ENCODE measurements around the gene DIP2C.
"Not testable (repeated sequence)": the region's sequence is repeated elsewhere in the genome, so short reads cannot be mapped to it uniquely, and the experiment has no call there.

DIP2C gene

DNA sequence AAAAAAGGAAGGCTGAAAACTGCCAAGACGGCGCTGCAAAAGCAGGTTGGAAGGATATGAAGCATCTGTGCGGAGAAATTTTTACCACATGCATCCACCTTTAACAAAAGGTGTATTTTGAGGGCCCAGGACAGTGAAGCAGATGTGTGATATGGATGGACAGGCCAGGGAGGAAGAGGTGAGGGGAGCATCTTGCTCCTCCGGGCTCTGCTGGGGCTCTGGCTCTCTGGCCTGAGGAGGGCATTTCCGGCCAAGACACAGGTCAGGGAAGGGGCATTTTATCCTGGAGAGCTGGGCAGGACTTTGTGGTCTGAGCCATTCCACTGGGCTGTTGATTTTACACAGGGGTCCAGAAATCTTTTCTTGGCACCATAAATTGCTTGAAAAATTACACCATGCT is 379.1 kb downstream of the DIP2C start:
- no peaks in the 10 kb centered on the region for H3K27me3 ChIP-seq (ENCODE audit: control insufficient read depth in 2 of 2, insufficient read depth in 2 of 2, low read length in 2 of 2)
- no peak overlapping the region for H3K4me3 ChIP-seq (ENCODE audit: low read length in 2 of 2)
- peaks cover 0 to 2% of the 10 kb centered on the region in 2 donors for H3K36me3 ChIP-seq (ENCODE audit: control insufficient read depth in 2 of 2, insufficient read depth in 2 of 2, low read length in 2 of 2)
- peaks cover 12% of the 10 kb centered on the region in 2 donors for H3K4me1 ChIP-seq (ENCODE audit: control insufficient read depth in 2 of 2, insufficient read depth in 2 of 2, low read length in 2 of 2)
- no peak overlapping the region for H3K9ac ChIP-seq (ENCODE audit: low read depth in 1 of 2, low read length in 2 of 2)
- no peak overlapping the region for H3K27ac ChIP-seq (ENCODE audit: low read depth in 2 of 2, low read length in 2 of 2)
- H3K9me3 ChIP-seq (ENCODE audit: control insufficient read depth in 2 of 2, low read length in 2 of 2): no peaks in the 10 kb centered on the region

DNA sequence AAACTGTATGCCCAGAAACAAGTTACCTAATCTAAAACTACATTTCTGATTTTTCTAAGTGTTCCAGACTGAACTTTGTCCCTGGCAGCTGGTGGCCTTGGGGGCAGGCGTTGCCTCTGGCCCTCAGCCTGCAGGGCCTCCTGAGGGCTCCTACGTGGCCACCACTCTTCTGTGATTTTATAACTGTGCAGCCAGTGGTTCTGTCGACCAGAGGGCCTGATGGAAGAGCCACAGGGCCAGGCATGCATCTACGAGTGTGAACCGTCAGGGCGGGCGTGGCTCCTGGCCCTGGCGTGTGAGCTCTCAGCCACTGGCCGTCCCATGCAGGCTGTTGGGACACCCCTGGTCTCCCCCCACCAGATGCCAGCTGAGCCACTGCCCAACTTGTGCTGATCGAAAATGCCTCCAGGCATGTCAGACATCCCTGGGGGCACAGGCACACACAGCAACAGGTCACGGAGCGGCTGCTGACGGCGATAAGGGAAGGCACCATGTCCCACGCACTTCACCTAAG is 380.8 kb downstream of the DIP2C start:
- H3K27me3 ChIP-seq (ENCODE audit: control insufficient read depth in 2 of 2, insufficient read depth in 2 of 2, low read length in 2 of 2): no peaks in the 10 kb centered on the region
- H3K4me1 ChIP-seq (ENCODE audit: control insufficient read depth in 2 of 2, insufficient read depth in 2 of 2, low read length in 2 of 2): peaks cover 12% of the 10 kb centered on the region in 2 donors
- H3K27ac ChIP-seq (ENCODE audit: low read depth in 2 of 2, low read length in 2 of 2): no peak overlapping the region
- no peak overlapping the region for H3K9ac ChIP-seq (ENCODE audit: low read depth in 1 of 2, low read length in 2 of 2)
- no peak overlapping the region for H3K4me3 ChIP-seq (ENCODE audit: low read length in 2 of 2)
- peaks cover 2 to 4% of the 10 kb centered on the region in 2 donors for H3K36me3 ChIP-seq (ENCODE audit: control insufficient read depth in 2 of 2, insufficient read depth in 2 of 2, low read length in 2 of 2)
- no peaks in the 10 kb centered on the region for H3K9me3 ChIP-seq (ENCODE audit: control insufficient read depth in 2 of 2, low read length in 2 of 2)

DNA sequence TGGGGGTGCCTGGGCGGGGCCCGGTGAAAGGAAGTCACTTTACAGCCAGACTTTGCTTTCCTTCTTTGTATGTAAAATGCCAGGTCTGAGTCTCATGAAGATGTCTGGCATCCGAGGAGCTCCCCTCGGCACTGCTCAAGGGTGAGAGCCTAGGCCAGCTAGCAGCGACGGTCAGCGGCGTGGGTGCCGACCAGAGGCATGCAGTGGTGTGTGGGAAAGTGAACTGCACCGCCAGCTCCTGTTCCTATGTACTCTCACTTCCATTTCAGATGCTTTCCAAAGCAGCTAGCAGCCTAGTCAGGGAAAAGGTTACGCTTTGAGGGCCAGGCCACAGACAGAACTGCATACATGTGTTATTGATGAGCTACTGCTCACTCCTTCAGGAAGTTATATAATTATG is 381.4 kb downstream of the DIP2C start:
- H3K9ac ChIP-seq (ENCODE audit: low read depth in 1 of 2, low read length in 2 of 2): peak overlapping the region in 1 of 2 donors; percentile 27
- no peak overlapping the region for H3K4me3 ChIP-seq (ENCODE audit: low read length in 2 of 2)
- H3K4me1 ChIP-seq (ENCODE audit: control insufficient read depth in 2 of 2, insufficient read depth in 2 of 2, low read length in 2 of 2): peaks cover 12% of the 10 kb centered on the region in 2 donors
- peaks cover 0 to 4% of the 10 kb centered on the region in 2 donors for H3K36me3 ChIP-seq (ENCODE audit: control insufficient read depth in 2 of 2, insufficient read depth in 2 of 2, low read length in 2 of 2)
- H3K27me3 ChIP-seq (ENCODE audit: control insufficient read depth in 2 of 2, insufficient read depth in 2 of 2, low read length in 2 of 2): no peaks in the 10 kb centered on the region
- no peaks in the 10 kb centered on the region for H3K9me3 ChIP-seq (ENCODE audit: control insufficient read depth in 2 of 2, low read length in 2 of 2)
- H3K27ac ChIP-seq (ENCODE audit: low read depth in 2 of 2, low read length in 2 of 2): peak overlapping the region in 1 of 2 donors; percentile 29

DNA sequence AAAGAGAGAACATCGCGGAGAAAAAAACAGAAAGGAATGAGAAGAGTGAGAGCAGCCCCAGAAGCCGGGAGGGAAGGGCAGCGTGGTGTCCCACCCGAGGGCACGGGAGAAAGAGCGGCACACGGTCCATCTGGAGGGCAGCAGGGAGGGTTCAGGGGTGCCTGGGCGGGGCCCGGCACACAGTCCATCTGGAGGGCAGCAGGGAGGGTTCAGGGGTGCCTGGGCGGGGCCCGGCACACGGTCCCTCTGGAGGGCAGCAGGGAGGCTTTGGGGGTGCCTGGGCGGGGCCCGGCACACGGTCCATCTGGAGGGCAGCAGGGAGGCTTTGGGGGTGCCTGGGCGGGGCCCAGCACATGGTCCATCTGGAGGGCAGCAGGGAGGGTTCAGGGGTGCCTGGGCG is 381.8 kb downstream of the DIP2C start:
- Histone ChIP-seq H3K9me3 (ENCODE audit: control insufficient read depth in 2 of 2, low read length in 2 of 2) (no peaks in the 10 kb centered on the region), H3K4me3 (ENCODE audit: low read length in 2 of 2) (no peak overlapping the region), H3K9ac (ENCODE audit: low read depth in 1 of 2, low read length in 2 of 2) (no peak overlapping the region), H3K27me3 (ENCODE audit: control insufficient read depth in 2 of 2, insufficient read depth in 2 of 2, low read length in 2 of 2) (no peaks in the 10 kb centered on the region), H3K4me1 (ENCODE audit: control insufficient read depth in 2 of 2, insufficient read depth in 2 of 2, low read length in 2 of 2) (peaks cover 12% of the 10 kb centered on the region in 2 donors), H3K36me3 (ENCODE audit: control insufficient read depth in 2 of 2, insufficient read depth in 2 of 2, low read length in 2 of 2) (peaks cover 0 to 6% of the 10 kb centered on the region in 2 donors), H3K27ac (ENCODE audit: low read depth in 2 of 2, low read length in 2 of 2) (no peak overlapping the region)

DNA sequence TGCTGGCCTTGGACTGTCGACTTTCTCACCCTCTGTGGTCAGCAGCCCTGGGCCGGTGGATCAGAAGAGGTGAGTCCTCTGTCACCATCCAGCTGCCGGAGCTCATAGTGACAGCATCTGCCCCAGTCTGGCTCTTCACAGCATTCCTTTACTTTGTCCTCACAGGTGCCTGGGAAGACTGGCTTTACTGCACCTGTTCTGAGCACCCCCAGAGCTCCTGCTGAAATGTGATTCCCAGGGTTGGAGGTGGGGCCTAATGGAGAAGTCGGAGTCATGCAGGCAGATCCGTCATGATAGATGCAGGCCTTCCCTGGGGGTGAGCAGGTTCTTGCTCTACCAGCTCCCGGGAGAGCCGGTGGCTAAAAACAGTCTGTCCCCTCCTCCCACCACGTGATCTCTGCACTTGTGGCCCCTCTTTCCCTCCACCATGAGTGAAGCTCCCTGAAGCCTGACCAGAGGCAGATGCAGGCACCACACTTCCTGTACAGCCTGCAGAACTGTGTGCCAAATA is 382.7 kb downstream of the DIP2C start:
- Histone ChIP-seq H3K27ac (ENCODE audit: low read depth in 2 of 2, low read length in 2 of 2) (no peak overlapping the region), H3K4me3 (ENCODE audit: low read length in 2 of 2) (no peak overlapping the region), H3K27me3 (ENCODE audit: control insufficient read depth in 2 of 2, insufficient read depth in 2 of 2, low read length in 2 of 2) (no peaks in the 10 kb centered on the region), H3K36me3 (ENCODE audit: control insufficient read depth in 2 of 2, insufficient read depth in 2 of 2, low read length in 2 of 2) (peaks cover 0 to 6% of the 10 kb centered on the region in 2 donors), H3K4me1 (ENCODE audit: control insufficient read depth in 2 of 2, insufficient read depth in 2 of 2, low read length in 2 of 2) (peaks cover 12% of the 10 kb centered on the region in 2 donors), H3K9ac (ENCODE audit: low read depth in 1 of 2, low read length in 2 of 2) (no peak overlapping the region), H3K9me3 (ENCODE audit: control insufficient read depth in 2 of 2, low read length in 2 of 2) (no peaks in the 10 kb centered on the region)

DNA sequence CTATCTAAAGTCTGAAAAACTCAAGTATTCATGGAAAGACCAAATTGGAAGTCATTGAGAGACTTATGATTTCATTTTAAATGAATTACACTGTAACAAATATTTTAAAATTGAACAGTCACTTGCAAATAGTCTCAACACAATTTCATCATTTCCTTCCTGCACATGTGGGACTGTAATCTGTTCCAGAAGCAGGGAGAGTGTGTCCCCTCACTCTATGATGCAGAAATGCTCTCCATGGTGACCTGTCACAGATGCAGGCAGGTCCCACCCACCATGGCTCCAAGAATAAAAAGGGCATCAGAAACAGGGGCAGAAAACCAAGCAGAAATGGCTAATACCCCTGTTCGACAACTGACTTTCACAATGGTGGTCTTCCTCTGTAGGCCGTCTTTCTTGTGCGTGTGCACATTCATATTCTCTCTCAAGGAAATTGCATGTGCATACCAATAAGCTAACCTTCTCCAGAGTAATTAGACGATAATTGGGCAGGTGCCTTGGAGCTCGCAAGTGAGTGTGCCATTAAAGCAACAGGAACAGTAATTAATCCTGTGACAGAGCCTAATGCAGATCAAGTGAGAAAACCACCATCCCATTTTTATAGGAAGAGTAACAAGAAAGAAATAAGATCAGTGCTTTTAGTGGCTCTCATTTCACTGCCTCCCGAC is 383.3 kb downstream of the DIP2C start:
- peaks cover 12% of the 10 kb centered on the region in 2 donors for H3K4me1 ChIP-seq (ENCODE audit: control insufficient read depth in 2 of 2, insufficient read depth in 2 of 2, low read length in 2 of 2)

DNA sequence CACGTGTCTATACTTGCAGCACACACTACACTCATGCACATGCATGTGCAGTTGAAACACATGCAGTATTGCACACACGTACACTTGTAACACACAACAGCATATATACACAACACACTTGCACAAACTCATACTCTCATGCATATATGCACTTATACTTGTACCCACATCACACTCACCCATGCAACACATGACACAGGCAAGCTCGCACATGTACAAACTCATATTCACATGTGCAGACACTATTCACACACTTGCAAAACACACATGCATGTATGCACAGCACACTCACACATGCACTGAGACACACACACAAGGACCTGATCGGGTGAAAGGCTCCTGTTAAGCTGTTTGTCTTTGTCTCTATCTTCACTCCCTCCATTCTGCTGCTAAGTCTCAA is 384.4 kb downstream of the DIP2C start:
- Histone ChIP-seq H3K9ac (ENCODE audit: low read depth in 1 of 2, low read length in 2 of 2) (no peak overlapping the region), H3K4me3 (ENCODE audit: low read length in 2 of 2) (no peak overlapping the region), H3K27ac (ENCODE audit: low read depth in 2 of 2, low read length in 2 of 2) (no peak overlapping the region), H3K36me3 (ENCODE audit: control insufficient read depth in 2 of 2, insufficient read depth in 2 of 2, low read length in 2 of 2) (peaks cover 2 to 6% of the 10 kb centered on the region in 2 donors), H3K4me1 (ENCODE audit: control insufficient read depth in 2 of 2, insufficient read depth in 2 of 2, low read length in 2 of 2) (peaks cover 12% of the 10 kb centered on the region in 2 donors), H3K9me3 (ENCODE audit: control insufficient read depth in 2 of 2, low read length in 2 of 2) (no peaks in the 10 kb centered on the region), H3K27me3 (ENCODE audit: control insufficient read depth in 2 of 2, insufficient read depth in 2 of 2, low read length in 2 of 2) (no peaks in the 10 kb centered on the region)

More for the DNA sequence above, 383.3 kb downstream of the DIP2C start:
- Histone ChIP-seq H3K9me3 (ENCODE audit: control insufficient read depth in 2 of 2, low read length in 2 of 2) (no peaks in the 10 kb centered on the region), H3K36me3 (ENCODE audit: control insufficient read depth in 2 of 2, insufficient read depth in 2 of 2, low read length in 2 of 2) (peaks cover 0 to 6% of the 10 kb centered on the region in 2 donors), H3K4me3 (ENCODE audit: low read length in 2 of 2) (no peak overlapping the region), H3K27me3 (ENCODE audit: control insufficient read depth in 2 of 2, insufficient read depth in 2 of 2, low read length in 2 of 2) (no peaks in the 10 kb centered on the region), H3K27ac (ENCODE audit: low read depth in 2 of 2, low read length in 2 of 2) (no peak overlapping the region), H3K9ac (ENCODE audit: low read depth in 1 of 2, low read length in 2 of 2) (no peak overlapping the region)

DNA sequence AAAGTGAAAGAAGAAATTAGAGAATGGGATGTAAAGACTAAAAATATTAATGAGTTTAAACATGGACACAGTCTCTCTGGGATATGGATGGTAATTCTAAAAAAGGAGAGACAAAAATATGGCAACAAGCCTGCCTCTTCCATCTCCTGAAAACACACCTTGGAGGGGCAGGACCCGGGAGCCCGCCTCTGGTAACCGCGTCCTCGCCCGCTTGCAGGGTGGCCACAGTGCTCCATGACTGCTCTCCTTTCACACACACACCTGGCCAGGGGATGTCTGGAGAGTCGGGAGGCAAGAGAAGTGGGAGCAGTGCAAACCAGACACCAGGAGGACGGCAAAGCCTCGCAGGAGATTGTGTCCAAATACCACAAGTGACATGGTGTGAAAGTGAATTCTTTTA is 387.9 kb downstream of the DIP2C start:
- Histone ChIP-seq H3K4me3 (ENCODE audit: low read length in 2 of 2) (no peak overlapping the region), H3K27me3 (ENCODE audit: control insufficient read depth in 2 of 2, insufficient read depth in 2 of 2, low read length in 2 of 2) (no peaks in the 10 kb centered on the region), H3K27ac (ENCODE audit: low read depth in 2 of 2, low read length in 2 of 2) (no peak overlapping the region), H3K9ac (ENCODE audit: low read depth in 1 of 2, low read length in 2 of 2) (no peak overlapping the region), H3K36me3 (ENCODE audit: control insufficient read depth in 2 of 2, insufficient read depth in 2 of 2, low read length in 2 of 2) (peaks cover 2 to 6% of the 10 kb centered on the region in 2 donors), H3K4me1 (ENCODE audit: control insufficient read depth in 2 of 2, insufficient read depth in 2 of 2, low read length in 2 of 2) (no peaks in the 10 kb centered on the region), H3K9me3 (ENCODE audit: control insufficient read depth in 2 of 2, low read length in 2 of 2) (no peaks in the 10 kb centered on the region)

DNA sequence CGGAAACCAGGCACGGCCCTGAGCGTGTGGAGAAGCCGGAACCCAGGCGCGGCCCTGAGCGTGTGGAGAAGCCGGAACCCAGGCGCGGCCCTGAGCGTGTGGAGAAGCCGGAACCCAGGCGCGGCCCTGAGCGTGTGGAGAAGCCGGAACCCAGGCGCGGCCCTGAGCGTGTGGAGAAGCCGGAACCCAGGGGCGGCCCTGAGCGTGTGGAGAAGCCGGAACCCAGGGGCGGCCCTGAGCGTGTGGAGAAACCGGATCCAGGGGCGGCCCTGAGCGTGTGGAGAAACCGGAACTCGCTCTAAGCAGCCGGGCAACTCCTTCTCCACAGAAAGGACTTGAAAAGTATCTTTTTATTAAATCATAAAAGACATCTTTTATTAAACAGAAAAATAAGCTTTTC is 388.9 kb downstream of the DIP2C start:
- not testable (repeated sequence) for H3K27ac ChIP-seq (ENCODE audit: low read depth in 2 of 2, low read length in 2 of 2); H3K27me3 ChIP-seq (ENCODE audit: control insufficient read depth in 2 of 2, insufficient read depth in 2 of 2, low read length in 2 of 2); H3K36me3 ChIP-seq (ENCODE audit: control insufficient read depth in 2 of 2, insufficient read depth in 2 of 2, low read length in 2 of 2); H3K9ac ChIP-seq (ENCODE audit: low read depth in 1 of 2, low read length in 2 of 2); H3K4me1 ChIP-seq (ENCODE audit: control insufficient read depth in 2 of 2, insufficient read depth in 2 of 2, low read length in 2 of 2); H3K9me3 ChIP-seq (ENCODE audit: control insufficient read depth in 2 of 2, low read length in 2 of 2); H3K4me3 ChIP-seq (ENCODE audit: low read length in 2 of 2)

DNA sequence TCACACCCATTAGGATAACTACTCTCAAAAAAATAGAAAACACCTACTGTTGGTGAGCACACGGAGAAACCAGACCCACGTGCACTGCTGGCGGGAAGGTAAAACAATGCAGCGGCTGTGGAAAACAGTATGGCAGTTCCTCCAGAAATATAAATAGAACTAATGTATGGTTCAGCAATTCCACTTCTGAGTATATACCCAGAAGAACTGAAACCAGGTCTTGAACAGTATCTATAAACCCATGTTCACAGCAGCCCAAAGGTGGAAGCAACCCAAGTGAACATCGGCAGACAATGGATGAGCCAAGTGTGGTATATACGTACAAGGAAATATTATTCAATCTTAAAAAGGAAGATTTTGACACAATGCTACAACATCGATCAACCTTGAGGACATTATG is 389.5 kb downstream of the DIP2C start:
- Histone ChIP-seq H3K27me3 (ENCODE audit: control insufficient read depth in 2 of 2, insufficient read depth in 2 of 2, low read length in 2 of 2) (no peaks in the 10 kb centered on the region), H3K36me3 (ENCODE audit: control insufficient read depth in 2 of 2, insufficient read depth in 2 of 2, low read length in 2 of 2) (peaks cover 2 to 4% of the 10 kb centered on the region in 2 donors), H3K4me1 (ENCODE audit: control insufficient read depth in 2 of 2, insufficient read depth in 2 of 2, low read length in 2 of 2) (no peaks in the 10 kb centered on the region), H3K27ac (ENCODE audit: low read depth in 2 of 2, low read length in 2 of 2) (no peak overlapping the region), H3K4me3 (ENCODE audit: low read length in 2 of 2) (no peak overlapping the region), H3K9ac (ENCODE audit: low read depth in 1 of 2, low read length in 2 of 2) (no peak overlapping the region), H3K9me3 (ENCODE audit: control insufficient read depth in 2 of 2, low read length in 2 of 2) (no peaks in the 10 kb centered on the region)

All from mucosa of rectum (tissue), 2 donors.